Adrenal gland (tissue), 12 donors: Measurements from ENCODE around the gene FBXL12. TPM values are rescaled to one million over a fixed set of nuclear protein-coding genes. Genes with fewer than 3 reads are reported as not detected.
"Not testable (repeated sequence)": the region's sequence is repeated elsewhere in the genome, so short reads cannot be mapped to it uniquely, and the experiment has no call there.

Experiments used
- DNase-seq, 7 donors: peaks; one replicate each; pipeline ENCODE4 v3.0.0-alpha.2; 2019 to 2020
- H3K27ac ChIP-seq, 5 donors: fragments of 200-600 bp; sonication (generic) in 4 of 5; 1 replicate in 3 of 5; 2 replicates in 2 of 5; pipeline versions ENCODE4 v1.5.1 to v1.8.0; 2016 to 2020; ENCODE audit warnings: mild to moderate bottlenecking in 1 of 5
- H3K27me3 ChIP-seq: fragments of 200-600 bp; 2 replicates; pipeline ENCODE4 v1.8.0; 2021
- H3K36me3 ChIP-seq, 2 donors: fragments of 200-600 bp; replicated peaks in 1 of 2; 1 replicate in 1 of 2; 2 replicates in 1 of 2; pipeline versions ENCODE4 v1.5.1 to v1.8.0; 2018 to 2022
- H3K4me1 ChIP-seq, 2 donors: fragments of 200-600 bp; replicated peaks in 1 of 2; 1 replicate in 1 of 2; 2 replicates in 1 of 2; pipeline versions ENCODE4 v1.5.1 to v1.8.0; 2018 to 2021
- H3K4me3 ChIP-seq, 4 donors: fragments of 200-600 bp; sonication (generic) in 3 of 4; one replicate each; pipeline ENCODE4 v1.5.1; 2016 to 2018
- H3K9me3 ChIP-seq, 3 donors: fragments of 200-600 bp; sonication (generic) in 1 of 3; replicated peaks in 1 of 3; 1 replicate in 2 of 3; 2 replicates in 1 of 3; pipeline versions ENCODE4 v1.5.1 to v1.8.0; 2016 to 2021
- CTCF ChIP-seq, 6 experiments: fragments of 450-650 bp in 4 of 6; fragments of 200-600 bp in 2 of 6; sonication (generic) in 1 of 6; IDR thresholded peaks; 1 replicate in 5 of 6; 2 replicates in 1 of 6; pipeline versions ENCODE4 v1.5.1 to v1.8.0; 2016 to 2021; ENCODE audit warnings: antibody characterized with exemption in 6 of 6, mild to moderate bottlenecking in 2 of 6, moderate library complexity in 1 of 6
- POLR2A ChIP-seq, 2 donors: fragments of 450-650 bp; IDR thresholded peaks; one replicate each; pipeline ENCODE4 v1.6.1; 2017; ENCODE audit warnings: antibody characterized with exemption in 2 of 2, mild to moderate bottlenecking in 2 of 2, moderate library complexity in 1 of 2
- WGBS, 4 donors: extraction: QIAGEN DNeasy Blood & Tissue Kit in 2 of 4; methylation state at CpG; one replicate each; pipeline versions ENCODE4 v1.1.5 to v1.1.7; 2013 to 2017; 5-methylcytosine and 5-hydroxymethylcytosine counted together
- intact Hi-C, 2 donors: fragments of 100-400 bp; cut with DNase I; formaldehyde crosslinking; loops; one replicate each; pipeline versions ENCODE4 v1.14.1 to v1.15.0; 2022 to 2023
- polyA plus RNA-seq, 3 donors: library from polyadenylated mRNA; stranded (reverse); fragments of 200-250 nt in 2 of 3; fragments of 350-450 nt in 1 of 3; fragmentation: Illumina TruSeq in 1 of 3; extraction: RNeasy Lipid Tissue Mini Kit (QIAGEN cat#74804) in 1 of 3; gene quantifications; one replicate each; pipeline ENCODE4 v1.2.3, GENCODE V29; 2013 to 2014
- small RNA-seq, 2 donors: library from RNA; depleted of rRNA; stranded (forward); fragments of <200 nt; gene quantifications; one replicate each; pipeline ENCODE3, GENCODE V24; 2016
- total RNA-seq, 9 donors: library from RNA; depleted of rRNA in 4 of 9; stranded (reverse); fragments of >200 nt in 4 of 9; fragments of 120-200 nt in 1 of 9; fragmentation: NEBNext Ultra II Directional in 1 of 9; extraction: Animal tissue kit (Norgen Biotek cat#: 25700) in 1 of 9; gene quantifications; one replicate each; pipeline versions ENCODE4 v1.1.0 to v1.2.4, GENCODE V29; 2013 to 2023
- donor health status: healthy with polysubstance abuse.
- donor health status: Bipolar disorder and iron deficiency.
- donor health status: DM: yes; HTN: yes; CAD: no.
- donor health status: DM: no; HTN: no; CAD: no.
- donor health status: DM: no; HTN: no; CAD: no.
- donor health status: DM: yes; HTN: yes; CAD: no.

The FBXL12 gene
- total and polyA plus RNA-seq, 12 donors = 6.6 to 31.7 (median 20.7) TPM

GRCh38 chr19:9785367-9786331, 33.2 kb downstream of the FBXL12 start:
- H3K36me3 ChIP-seq = no peaks in the 10 kb centered on the region
- H3K27me3 ChIP-seq = no peaks in the 10 kb centered on the region
- H3K4me3 ChIP-seq = peak overlapping the region; percentile 48 to 96 (median 84)
- intact Hi-C loops = no loop called here
- TF ChIP-seq CTCF (IDR thresholded peaks at IDR 0.05) = no peak
- TF ChIP-seq POLR2A (IDR thresholded peaks at IDR 0.05) = peak; percentile 85 to 89
- peak; percentile 97 to 99 (median 98) for DNase-seq
- 0 to 2% (median 1%) methylated on average over 31 to 74 of the region's 74 CpGs for WGBS, 4 donors
- H3K4me1 ChIP-seq = peaks cover 9 to 11% of the 10 kb centered on the region in 2 donors
- peak overlapping the region; percentile 90 to 99 (median 97) for H3K27ac ChIP-seq
- H3K9me3 ChIP-seq = no peaks in the 10 kb centered on the region

- H3K4me3 ChIP-seq, DNase-seq, H3K36me3 ChIP-seq, H3K9me3 ChIP-seq, H3K27me3 ChIP-seq, intact Hi-C loops: not testable (repeated sequence)
- peaks cover 9 to 11% of the 10 kb centered on the region in 2 donors for H3K4me1 ChIP-seq
- WGBS, 4 donors = 86 to 90% (median 89%) methylated on average over 6 of the region's 6 CpGs
- peak overlapping the region in 2 of 5 donors; percentile 83 to 99 for H3K27ac ChIP-seq
Measured at GRCh38 chr19:9784163-9784496, 34.7 kb downstream of the FBXL12 start.

GRCh38 chr19:9782338-9782737, 36.5 kb downstream of the FBXL12 start:
- 89 to 96% (median 92%) methylated on average over 2 of the region's 2 CpGs for WGBS, 4 donors
- H3K4me3 ChIP-seq = no peak overlapping the region
- intact Hi-C loops = no loop called here
- H3K9me3 ChIP-seq = no peaks in the 10 kb centered on the region
- no peaks in the 10 kb centered on the region for H3K36me3 ChIP-seq
- TF ChIP-seq CTCF (IDR thresholded peaks at IDR 0.05) (no peak), POLR2A (IDR thresholded peaks at IDR 0.05) (no peak)
- peaks cover 9 to 11% of the 10 kb centered on the region in 2 donors for H3K4me1 ChIP-seq
- no peaks in the 10 kb centered on the region for H3K27me3 ChIP-seq
- DNase-seq = no peak
- H3K27ac ChIP-seq = no peak overlapping the region

- intact Hi-C loops = loop anchor here in 1 of 2 donors (10.0 kb wide), 1 partner anchor 114 kb away; no protein-coding TSS in a partner anchor
- H3K9me3 ChIP-seq = no peaks in the 10 kb centered on the region
- H3K4me1 ChIP-seq = peaks cover 10 to 13% of the 10 kb centered on the region in 2 donors
- H3K27ac ChIP-seq = peak within 1 kb of the TSS; percentile 74 to 94 (median 91)
- DNase-seq = peak; percentile 92 to 97 (median 95)
- TF ChIP-seq POLR2A (IDR thresholded peaks at IDR 0.05) (peak; percentile 40 to 81), CTCF (IDR thresholded peaks at IDR 0.05) (peak in 1 of 6 experiments; percentile 4)
- H3K27me3 ChIP-seq = no peaks in the 10 kb centered on the region
- H3K36me3 ChIP-seq = no peaks in the 10 kb centered on the region
- WGBS, 4 donors = 0 to 1% (median 0%) methylated on average over 23 to 65 of the region's 65 CpGs
- peak within 1 kb of the TSS; percentile 35 to 99 (median 70) for H3K4me3 ChIP-seq
Measured at GRCh38 chr19:9768175-9769112, 50.4 kb downstream of the FBXL12 start, which contains the start of gene ZNF846. ZNF846 (minus strand) TSS chr19:9768738; CDS start chr19:9764950, 3,788 bp downstream.

Small RNA genes within 50 kb of the gene (small RNA-seq; reads per million reads assigned to genes)
- 0 reads per million in 2 donors for gene RF00156

Other genes with a start within 250 kb of the FBXL12 start
- 10 to 100 TPM in 8 of 9 donors, 1 to 10 TPM in 1; 4.7 to 35.6 (median 25.2) TPM for gene ZNF121, start 234.6 kb downstream of the FBXL12 start, total RNA-seq
- gene ZNF121, start 234.6 kb downstream of the FBXL12 start, polyA plus RNA-seq = 10 to 100 TPM in 1 of 3 donors, 1 to 10 TPM in 2; 6.8 to 13.2 (median 7.0) TPM
- 10 to 100 TPM; 17.8 to 57.9 (median 34.6) TPM for gene ZNF561, start 197.8 kb downstream of the FBXL12 start, total RNA-seq
- 10 to 100 TPM; 20.1 to 28.9 (median 25.4) TPM for gene ZNF561, start 197.8 kb downstream of the FBXL12 start, polyA plus RNA-seq
- gene ZNF562, start 144.0 kb downstream of the FBXL12 start, total RNA-seq = 10 to 100 TPM; 17.5 to 35.1 (median 27.4) TPM
- gene ZNF562, start 144.0 kb downstream of the FBXL12 start, polyA plus RNA-seq = 10 to 100 TPM in 1 of 3 donors, 1 to 10 TPM in 2; 3.4 to 16.7 (median 7.3) TPM
- 10 to 100 TPM in 4 of 9 donors, 1 to 10 TPM in 5; 7.1 to 20.3 (median 9.8) TPM for gene ZNF846, start 50.3 kb downstream of the FBXL12 start, total RNA-seq
- 10 to 100 TPM in 1 of 3 donors, 1 to 10 TPM in 2; 5.2 to 24.8 (median 7.9) TPM for gene ZNF846, start 50.3 kb downstream of the FBXL12 start, polyA plus RNA-seq
- gene UBL5, start 8.8 kb upstream of the FBXL12 start, total RNA-seq = 100 to 1,000 TPM; 410 to 722 (median 492) TPM
- gene UBL5, start 8.8 kb upstream of the FBXL12 start, polyA plus RNA-seq = 1,000 to 10,000 TPM in 2 of 3 donors, 100 to 1,000 TPM in 1; 352 to 2,424 (median 1,146) TPM
- 100 to 1,000 TPM in 8 of 9 donors, 10 to 100 TPM in 1; 75.5 to 177 (median 121) TPM for gene PIN1, start 16.2 kb upstream of the FBXL12 start, total RNA-seq
- 10 to 100 TPM; 28.5 to 95.2 (median 94.1) TPM for gene PIN1, start 16.2 kb upstream of the FBXL12 start, polyA plus RNA-seq
- gene OLFM2, start 117.4 kb upstream of the FBXL12 start, total RNA-seq = 10 to 100 TPM in 8 of 9 donors, 1 to 10 TPM in 1; 2.2 to 76.2 (median 51.5) TPM
- gene OLFM2, start 117.4 kb upstream of the FBXL12 start, polyA plus RNA-seq = 10 to 100 TPM; 35.1 to 57.4 (median 51.4) TPM
- 10 to 100 TPM in 1 of 9 donors, 1 to 10 TPM in 7, under 1 TPM in 1; 0.61 to 12.4 (median 6.7) TPM for gene COL5A3, start 191.4 kb upstream of the FBXL12 start, total RNA-seq
- gene COL5A3, start 191.4 kb upstream of the FBXL12 start, polyA plus RNA-seq = 10 to 100 TPM in 2 of 3 donors, 1 to 10 TPM in 1; 1.5 to 26.2 (median 18.2) TPM
- not detected for gene RDH8, start 194.4 kb upstream of the FBXL12 start, total RNA-seq
- gene RDH8, start 194.4 kb upstream of the FBXL12 start, polyA plus RNA-seq = not detected